IPS-NIHi7 (cell line): ENCODE measurements around the gene CD244.
"Not testable (repeated sequence)": the region's sequence is repeated elsewhere in the genome, so short reads cannot be mapped to it uniquely, and the experiment has no call there.

Experiments used
- DNase-seq: peaks from one replicate; pipeline ENCODE4 v3.0.0; 2012; ENCODE audit warnings: mixed read lengths; ENCODE audit errors: extremely low spot score

CD244 gene

DNA sequence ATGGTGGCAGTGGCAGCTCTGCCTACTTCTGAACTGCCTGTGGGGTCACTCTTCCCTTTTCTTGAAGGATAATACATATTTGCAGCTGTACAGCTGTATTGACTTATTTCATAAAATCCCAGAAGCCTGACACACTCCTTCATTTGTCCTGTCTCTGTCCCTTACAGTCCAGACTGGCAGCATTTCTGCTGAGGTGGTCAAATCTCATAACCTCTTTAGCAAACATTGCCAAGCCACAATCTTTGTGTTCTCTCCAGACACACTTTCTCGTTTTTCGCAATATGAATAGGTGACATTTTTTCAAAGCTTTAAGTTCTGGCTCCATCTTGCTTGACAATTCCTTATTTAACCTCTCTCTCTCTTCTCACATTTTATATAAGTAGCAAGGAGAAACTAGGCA, 51.5 kb downstream of the CD244 start:
- no peak for DNase-seq

DNA sequence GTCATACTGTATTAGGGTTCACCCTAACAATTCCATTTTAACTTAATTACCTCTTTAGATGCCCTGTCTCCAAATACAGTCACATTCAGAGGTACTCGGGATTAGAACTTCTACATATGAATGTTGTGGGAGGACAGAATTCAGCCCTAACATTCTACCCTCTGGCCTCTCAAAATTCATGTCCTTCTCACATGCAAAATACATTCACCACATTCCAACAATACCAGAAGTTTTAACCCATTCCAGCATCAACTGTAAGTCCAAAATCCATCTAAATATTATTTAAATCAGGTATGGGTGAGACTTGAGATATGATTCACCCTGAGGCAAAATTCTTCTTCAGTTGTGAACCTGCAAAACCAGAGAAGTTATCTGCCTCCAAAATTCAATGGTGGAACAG, 52.2 kb downstream of the CD244 start:
- no peak for DNase-seq

DNA sequence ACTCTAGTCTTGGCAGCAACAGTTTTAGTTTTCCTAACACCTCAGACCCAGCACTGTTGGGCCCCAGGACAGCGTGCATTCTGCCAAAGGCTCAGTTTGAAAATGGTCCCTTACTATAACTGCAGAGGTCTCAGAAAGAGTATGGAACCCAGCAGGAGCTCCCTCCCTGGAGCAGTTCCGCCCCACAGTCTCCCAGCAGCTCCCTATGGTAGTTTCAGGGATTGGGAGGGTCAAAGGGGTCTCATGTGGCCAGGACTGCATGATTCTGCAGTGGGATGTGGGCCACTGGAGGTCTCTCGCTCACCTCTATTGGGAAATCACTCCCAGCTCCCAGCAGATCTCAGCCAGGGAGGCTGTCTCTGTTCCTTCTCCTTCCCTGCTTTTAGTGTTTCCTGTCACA, 54.4 kb downstream of the CD244 start:
- DNase-seq, result no peak

DNA sequence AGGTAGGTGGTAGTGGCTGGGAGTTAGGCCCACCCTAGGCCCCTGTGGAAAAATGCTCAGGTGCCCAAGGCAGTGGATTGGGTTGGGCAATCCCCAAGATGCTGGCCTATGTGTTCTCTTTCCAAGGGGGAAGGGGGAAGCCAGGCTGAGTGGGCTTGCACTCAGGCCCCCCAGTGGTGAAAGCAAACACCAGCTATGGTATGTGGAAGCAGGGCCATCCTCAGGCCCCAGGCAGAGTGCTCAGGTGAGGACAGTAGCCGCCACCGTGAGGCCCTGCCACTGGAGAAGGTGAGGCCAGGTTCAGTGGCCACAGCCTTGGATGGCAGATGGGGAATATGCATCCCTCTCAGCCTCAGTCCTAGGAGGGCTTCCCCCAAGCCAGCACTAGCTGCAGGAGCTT, 54.9 kb downstream of the CD244 start:
- DNase-seq, result no peak

DNA sequence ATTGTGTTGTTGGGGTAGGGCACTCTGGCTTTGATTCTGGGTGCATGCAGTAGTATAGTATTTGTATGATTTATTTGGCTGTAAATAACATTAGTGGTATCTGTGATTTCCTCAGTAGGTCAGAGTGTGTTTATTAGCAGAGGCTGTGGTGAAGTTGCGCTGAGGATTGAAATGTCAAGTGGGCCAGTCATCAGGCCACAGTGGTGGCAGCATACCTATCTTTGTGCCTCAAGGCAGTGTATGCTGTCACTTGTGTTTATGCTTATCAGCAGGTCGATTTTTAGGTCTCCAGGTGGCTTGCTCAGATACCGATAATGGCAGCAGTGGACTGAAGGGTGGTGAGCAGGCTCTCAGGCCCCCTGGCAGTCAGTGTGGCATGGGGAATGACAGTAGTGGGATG, 55.4 kb downstream of the CD244 start:
- DNase-seq, result no peak

DNA sequence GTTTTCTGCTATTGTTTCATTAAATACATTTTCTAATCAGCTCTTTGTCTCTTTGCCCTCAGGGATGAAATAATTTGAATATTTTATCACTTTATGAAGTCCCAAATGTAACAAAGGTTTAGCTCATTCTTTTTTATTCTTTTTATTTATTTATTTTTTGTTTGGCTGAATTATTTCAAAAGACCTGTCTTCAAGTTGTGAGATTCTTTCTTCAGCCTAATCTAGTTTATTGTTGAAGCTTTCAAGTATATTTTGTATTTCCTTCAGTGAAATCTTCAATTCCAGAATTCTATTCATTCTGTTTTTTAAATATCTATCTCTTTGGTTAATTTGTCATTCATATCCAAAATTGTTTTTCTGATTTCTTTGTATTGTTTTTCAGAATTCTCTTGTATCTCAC, 55.9 kb downstream of the CD244 start:
- no peak for DNase-seq

DNA sequence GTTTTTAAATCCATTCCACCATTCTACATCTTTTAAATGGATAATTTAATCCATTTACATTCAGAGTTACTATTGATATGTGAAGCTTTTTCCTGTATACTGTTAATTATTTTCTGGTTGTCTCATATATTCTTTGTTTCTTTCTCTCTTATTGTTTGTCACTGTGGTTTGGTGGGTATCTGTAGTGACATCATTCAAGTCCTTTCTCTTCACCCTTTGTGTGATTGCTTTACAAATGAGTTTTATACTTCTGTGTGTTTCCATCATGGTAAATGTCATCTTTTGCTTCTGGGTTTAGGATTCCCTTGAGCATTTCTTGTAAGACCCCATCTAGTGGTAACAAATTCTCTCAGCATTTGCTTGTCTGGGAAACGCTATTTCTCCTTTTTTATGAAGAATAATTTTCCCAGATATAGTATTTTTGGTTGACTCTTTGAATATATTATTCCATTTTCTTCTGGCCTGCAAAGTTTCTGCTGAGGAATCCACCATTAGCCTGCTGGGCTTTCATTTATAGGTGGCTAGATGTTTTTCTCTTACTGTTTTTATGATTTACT, 56.5 kb downstream of the CD244 start:
- DNase-seq, result no peak

DNA sequence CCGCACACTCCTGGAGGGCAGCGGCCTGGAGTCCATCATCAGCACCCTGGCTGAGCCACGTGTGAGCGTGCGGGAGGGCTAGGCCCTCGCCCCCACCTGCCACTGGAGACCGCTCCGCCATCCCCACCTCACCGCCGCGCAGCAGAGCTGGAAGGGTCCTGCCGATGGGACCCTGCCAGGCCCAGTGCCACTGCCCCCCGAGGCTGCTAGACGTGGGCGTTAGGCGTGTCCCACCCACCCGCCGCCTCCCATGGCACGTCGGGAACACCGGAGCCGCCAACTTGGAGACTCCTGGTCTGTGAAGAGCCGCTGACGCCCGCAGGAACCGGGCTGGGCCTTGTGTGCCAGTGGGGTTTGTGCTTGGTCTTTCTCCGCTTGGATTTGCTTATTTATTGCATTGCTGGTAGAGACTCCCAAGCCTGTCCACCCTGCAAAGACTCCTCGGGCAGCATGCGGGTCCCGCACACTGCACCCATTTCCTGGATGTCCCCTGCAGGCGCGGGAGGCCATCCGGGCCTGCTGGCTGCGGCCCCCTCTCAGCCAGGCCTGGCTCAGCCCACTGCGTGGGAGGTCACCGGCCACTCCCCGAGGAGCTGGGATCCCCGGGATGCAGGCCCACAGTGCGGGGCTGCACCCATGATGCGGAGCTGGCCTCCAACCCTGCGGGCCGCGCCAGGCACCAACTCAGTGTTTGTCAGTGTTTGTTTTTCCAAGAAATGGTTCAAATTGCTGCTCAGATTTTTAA, 60.7 kb downstream of the CD244 start:
- DNase-seq, result no peak

DNA sequence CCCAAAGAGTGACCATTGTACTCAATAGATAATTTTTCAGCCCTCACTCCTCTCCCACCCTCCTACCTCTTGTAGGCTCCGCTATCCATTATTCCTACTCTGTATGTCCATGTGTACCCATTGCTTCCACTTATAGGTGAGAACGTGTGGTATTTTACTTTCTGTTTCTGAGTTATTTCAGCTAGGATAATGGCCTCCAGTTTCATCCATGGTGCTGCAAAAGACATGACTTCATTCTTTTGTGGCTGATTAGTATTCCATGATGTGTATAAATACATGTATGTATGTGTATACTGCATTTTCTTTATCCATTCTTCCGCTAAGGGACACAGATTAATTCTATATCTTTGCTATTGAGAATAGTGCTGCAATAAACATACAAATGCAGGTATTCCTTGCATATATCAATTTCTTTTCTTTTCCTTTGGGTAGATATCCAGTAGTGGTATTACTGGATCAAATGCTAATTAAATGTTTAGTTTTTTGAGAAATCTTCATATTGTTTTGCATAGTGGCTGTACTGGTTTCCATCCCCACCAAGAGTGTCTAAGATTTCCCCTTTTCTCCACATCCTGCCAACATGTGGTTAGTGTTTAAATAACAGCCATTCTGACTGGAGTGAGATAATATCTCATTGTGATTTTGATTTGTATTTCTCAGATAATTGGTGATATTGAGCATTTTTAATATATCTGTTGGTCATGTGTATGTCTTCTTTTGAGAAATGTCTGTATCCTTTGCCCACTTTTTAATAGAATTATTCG, 61.9 kb downstream of the CD244 start:
- DNase-seq, result no peak

DNA sequence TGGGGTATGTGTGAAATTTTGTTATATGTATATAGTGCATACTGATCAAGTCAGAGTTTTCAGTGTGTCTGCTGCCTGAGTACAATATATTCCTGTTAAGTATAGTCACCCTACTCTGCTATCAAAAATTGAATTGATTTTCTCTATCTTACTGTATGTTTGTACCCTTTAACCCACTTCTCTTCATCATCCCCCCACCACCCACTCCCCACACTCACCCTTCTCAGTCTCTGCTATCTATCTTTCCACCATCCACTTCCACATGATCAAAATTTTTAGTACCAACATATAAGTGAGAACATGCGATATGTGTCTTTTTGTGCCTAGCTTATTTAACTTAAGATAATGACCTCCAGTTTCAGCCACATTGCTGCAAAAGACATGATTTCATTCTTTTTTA, 62.5 kb downstream of the CD244 start:
- no peak for DNase-seq

DNA sequence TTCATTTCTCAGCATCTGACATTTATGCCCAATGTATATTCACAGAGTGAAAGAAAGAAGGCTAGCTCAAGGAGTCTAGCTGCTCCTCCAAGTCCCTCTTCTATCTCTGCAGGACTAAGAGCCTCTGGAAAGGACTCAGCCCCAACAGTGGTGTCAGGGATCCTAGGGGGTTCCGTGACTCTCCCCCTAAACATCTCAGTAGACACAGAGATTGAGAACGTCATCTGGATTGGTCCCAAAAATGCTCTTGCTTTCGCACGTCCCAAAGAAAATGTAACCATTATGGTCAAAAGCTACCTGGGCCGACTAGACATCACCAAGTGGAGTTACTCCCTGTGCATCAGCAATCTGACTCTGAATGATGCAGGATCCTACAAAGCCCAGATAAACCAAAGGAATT, 63.0 kb downstream of the CD244 start:
- DNase-seq, result no peak

DNA sequence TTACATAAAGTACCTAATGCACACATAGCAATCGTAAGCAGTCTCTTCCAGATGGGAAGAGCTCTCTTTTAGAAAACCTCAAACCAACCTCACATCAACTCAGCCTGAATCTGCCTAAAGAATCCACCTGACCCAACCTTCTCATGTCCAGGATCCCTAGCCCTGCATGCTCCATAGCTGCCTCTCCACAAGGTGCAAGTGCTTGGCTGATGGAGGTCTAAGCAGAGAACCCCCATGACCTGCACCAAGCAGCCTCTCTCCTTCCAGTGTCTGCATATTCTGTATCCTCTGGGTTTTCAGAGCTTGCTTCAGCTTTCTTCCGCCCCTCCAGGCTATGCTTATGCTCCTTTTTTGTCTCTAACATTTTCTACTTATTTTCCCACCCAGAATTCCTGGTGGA, 64.2 kb downstream of the CD244 start:
- no peak for DNase-seq

DNA sequence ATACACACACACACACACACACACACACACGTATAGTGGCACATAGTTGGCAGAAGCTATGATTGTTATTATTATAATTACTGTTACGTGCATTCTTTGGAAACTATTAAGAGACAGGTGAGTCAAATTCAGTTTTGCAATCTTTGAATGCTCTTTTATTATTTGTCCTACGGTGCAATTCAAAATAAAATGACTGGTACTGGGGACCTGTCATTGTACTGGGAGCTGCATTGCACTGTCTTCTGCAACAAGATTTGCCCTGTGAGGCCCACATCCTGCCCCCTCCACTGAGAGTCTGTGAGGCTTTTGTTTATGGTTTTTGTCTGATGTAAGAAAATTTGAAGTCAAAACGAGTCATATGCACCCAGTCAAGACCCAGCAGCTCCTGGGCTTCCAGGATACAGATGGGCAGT, 64.8 kb downstream of the CD244 start:
- DNase-seq, result no peak

DNA sequence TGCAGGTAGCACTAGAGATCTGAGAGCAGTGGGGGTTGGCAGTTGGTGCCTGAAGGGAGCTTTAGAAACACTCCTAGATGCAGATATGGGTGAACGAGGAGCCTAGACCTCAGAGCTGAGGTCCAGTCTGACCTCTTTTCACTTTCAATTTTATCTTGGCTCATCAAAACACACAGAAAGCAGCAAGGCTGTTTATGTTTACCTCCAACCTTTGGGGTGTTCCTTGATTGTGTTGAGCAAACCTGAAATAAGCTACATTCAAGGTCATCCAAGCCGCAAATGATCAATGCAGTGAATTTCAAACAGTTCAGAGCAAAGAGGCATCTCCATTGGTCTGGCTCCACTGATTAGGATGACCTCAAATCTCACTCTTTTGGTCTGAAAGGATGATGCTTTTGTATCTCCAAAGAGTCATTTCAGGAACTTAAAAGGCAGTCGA, 65.4 kb downstream of the CD244 start:
- DNase-seq, result no peak

DNA sequence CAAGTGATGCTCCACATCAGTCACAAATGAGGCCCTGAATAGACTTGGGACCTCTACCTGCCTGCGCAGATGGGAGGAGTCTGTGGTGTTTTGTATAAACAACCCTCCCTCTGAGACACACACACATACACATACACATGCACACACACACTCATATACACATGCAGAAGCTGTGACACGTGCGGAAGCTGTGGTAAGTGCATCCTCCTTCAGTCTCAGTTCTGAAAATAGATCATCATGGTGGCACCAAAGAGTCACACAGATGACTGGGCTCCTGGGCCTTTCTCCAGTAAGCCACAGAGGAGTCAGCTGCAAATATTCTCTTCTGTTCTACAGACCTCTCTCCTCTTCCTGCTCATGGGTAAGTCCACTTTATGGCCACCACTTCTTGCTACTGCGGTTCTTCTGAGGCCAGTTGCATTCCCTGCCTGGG, 66.7 kb downstream of the CD244 start, which contains the start of gene LY9:
Gene LY9 (plus strand): TSS at position 224 of the 433 bp plus-strand sequence. CDS start 14 bp downstream, at position 238.
- no peak for DNase-seq

DNA sequence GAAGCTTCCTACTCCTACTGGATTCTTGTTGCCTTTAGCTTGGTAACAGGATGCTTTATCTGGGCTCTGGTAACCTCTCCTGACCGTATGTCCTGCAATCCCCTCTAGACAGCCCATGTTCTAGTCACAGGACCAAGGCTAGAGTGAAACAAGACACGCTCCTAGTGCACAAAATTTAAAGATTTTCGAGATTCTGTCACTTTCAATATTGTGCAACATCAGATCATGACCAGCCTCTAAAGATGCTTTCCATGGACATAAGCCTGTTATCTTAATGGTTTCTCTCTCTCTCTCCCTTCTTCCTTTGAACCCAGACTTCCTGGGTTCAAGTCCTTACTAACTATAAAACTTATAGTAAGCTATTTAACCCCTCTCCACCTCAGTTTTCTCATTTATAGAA, 68.3 kb downstream of the CD244 start:
- no peak for DNase-seq

DNA sequence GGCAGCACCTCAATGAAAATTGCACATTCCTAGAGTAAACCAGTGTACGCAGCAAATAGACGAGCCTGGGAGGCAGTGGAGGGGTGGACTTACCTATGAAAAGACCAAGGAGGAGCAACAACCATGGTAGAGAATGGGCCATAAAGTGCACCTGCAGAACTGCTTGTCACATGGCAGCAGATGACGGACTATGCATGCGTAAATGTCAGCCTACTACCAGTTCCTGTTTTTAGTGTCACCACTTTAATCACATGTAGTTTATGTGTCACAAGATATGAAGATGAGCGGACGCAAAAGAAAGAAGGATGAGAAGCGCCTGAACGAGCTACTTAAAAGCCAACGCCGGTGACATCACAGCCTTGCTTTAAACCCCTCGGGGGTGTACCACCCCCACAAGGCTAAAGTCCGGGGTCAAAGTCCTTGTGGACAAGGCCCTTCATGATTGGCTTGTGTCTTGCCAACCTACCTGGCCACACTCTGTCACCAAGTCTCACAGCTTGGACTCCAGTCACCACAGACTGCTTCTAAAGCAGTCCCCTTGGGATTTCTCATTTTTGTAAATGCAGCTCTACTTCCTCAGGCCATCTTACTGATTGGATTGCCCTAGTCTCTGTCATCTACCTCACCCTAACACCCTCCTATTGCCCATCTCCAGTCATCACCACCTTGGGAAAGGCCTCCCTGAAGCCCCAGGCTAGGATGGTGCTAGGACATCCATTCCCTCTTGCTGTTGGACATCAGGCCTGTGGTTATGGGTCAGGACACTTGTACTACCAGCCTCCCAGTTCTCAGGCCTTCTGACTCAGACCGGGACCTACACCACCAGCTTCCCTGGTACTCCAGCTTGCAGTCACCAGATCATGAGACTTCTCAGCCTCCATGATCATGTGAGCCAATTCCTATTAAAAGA, 72.7 kb downstream of the CD244 start:
- no peak for DNase-seq

DNA sequence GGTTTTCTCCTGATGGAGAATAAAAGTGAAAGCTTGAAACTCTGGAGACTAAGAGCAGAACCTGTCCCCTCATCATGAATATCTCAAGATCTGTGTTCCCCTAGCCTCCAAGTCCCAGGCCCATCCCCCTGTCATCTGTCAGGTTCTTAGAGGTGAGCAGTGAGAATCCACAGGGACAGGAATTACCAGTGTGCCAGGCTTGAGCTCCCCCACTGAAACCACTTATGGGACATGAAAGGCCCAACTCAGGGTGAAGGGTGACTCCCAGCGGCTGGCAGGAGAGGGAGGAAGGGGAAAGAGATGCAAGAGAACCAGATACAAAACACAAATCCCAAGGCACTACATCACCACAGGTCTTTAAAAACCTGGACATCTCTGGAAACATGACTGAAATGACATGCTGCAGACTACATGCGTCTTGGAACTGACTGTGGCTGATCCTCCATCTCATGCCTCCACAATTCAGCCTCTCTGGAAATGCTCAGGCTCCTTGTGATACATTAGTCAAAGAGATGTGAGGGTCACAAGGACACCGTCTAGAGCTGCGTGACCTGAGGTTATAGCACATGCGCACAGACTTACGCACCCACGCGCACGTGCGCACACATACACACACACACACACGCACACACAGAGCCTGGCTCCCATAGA, 73.5 kb downstream of the CD244 start:
- no peak for DNase-seq

DNA sequence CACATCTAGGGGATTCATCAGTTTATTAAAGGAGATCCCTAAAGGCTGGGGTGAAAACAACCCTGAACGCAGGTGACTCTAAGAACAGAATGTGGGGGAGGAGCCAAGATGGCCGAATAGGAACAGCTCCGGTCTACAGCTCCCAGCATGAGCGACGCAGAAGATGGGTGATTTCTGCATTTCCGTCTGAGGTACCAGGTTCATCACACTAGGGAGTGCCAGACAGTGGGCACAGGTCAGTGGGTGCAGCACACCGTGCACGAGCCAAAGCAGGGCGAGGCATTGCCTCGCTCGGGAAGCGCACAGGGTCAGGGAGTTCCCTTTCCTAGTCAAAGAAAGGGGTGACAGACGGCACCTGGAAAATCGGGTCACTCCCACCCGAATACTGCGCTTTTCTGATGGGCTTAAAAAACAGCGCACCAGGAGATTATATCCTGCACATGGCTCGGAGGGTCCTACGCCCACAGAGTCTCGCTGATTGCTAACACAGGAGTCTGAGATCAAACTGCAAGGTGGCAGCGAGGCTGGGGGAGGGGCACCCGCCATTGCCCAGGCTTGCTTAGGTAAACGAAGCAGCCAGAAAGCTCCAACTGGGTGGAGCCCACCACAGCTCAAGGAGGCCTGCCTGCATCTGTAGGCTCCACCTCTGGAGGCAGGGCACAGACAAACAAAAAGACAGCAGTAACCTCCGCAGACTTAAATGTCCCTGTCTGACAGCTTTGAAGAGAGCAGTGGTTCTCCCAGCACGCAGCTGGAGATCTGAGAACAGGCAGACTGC, 79.5 kb downstream of the CD244 start:
- DNase-seq, result not testable (repeated sequence)

DNA sequence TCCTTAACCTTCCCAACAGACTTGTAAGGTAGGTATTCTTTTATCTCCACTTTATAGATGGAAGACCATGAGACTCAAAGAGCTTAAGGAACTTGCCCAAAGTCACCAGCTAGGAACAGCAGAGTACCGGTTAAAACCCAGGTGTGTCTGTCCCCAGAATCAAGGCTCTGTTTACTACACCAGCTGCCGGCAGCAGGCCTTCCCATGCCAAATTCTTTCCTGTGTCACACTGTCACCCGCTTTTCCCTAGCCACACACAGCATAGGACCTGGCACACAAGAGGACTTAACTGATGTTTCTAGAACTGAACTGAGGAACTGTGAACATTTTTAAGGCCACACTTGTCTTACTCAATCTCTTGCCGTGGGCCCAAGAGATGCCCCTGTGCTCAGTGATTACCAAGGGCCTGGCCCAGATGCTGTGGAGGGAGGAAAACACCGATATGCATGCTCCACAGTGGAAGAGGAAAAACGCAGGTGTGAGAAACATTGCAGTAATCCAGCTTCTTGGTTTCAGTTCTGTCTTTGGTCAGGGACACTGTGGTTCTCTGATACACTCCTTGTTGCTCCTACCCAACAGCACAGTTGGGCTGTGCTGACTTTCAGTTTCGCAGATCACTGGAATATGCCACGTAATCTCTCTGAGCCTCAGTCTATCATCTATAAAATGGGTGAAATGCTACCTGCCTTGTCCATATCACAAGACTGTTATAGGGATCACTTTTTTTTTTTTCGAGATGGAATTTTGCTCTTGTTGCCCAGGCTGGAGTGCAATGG, 80.6 kb downstream of the CD244 start:
- no peak for DNase-seq
